Progenitor cell of endocrine pancreas (in vitro differentiated cells): ENCODE measurements around the gene CCL27. TPM values are rescaled to one million over a fixed set of nuclear protein-coding genes. Genes with fewer than 3 reads are reported as not detected.

Experiments
- DNase-seq: peaks from one replicate; pipeline ENCODE4 v3.0.0; 2021; ENCODE audit warnings: low spot score; ENCODE audit not compliant: unreplicated experiment
- H3K27ac Mint-ChIP-seq: 2 replicates; pipeline ENCODE4 v1.8.0; 2021; ENCODE audit warnings: mild to moderate bottlenecking, moderate library complexity, mixed read lengths
- H3K27me3 Mint-ChIP-seq: 2 replicates; pipeline ENCODE4 v1.8.0; 2021; ENCODE audit warnings: mixed read lengths
- H3K36me3 Mint-ChIP-seq: 2 replicates; pipeline ENCODE4 v1.8.0; 2022; ENCODE audit warnings: mixed read lengths; ENCODE audit not compliant: insufficient read depth
- H3K4me1 Mint-ChIP-seq: 2 replicates; pipeline ENCODE4 v1.8.0; 2021; ENCODE audit warnings: low read depth, mixed read lengths
- H3K4me3 Mint-ChIP-seq: 2 replicates; pipeline ENCODE4 v1.8.0; 2021; ENCODE audit warnings: low read depth, mild to moderate bottlenecking, moderate library complexity, mixed read lengths
- H3K9me3 Mint-ChIP-seq: 2 replicates; pipeline ENCODE4 v1.8.0; 2021; ENCODE audit warnings: low read depth, mixed read lengths
- total RNA-seq: library from RNA; stranded (reverse); gene quantifications from 2 replicates; pipeline ENCODE4 v1.2.1, GENCODE V29; 2021
- TF ChIP-seq, protein P1 (sequence below): fragments of 200-600 bp; sonication (generic); IDR thresholded peaks from one replicate; pipeline ENCODE4 v1.5.0; 2021; ENCODE audit warnings: antibody characterized with exemption, mild to moderate bottlenecking; ENCODE audit not compliant: unreplicated experiment

The CCL27 gene
- total RNA-seq, 1 donor from 2014 or later = 0.67 TPM

DNA sequence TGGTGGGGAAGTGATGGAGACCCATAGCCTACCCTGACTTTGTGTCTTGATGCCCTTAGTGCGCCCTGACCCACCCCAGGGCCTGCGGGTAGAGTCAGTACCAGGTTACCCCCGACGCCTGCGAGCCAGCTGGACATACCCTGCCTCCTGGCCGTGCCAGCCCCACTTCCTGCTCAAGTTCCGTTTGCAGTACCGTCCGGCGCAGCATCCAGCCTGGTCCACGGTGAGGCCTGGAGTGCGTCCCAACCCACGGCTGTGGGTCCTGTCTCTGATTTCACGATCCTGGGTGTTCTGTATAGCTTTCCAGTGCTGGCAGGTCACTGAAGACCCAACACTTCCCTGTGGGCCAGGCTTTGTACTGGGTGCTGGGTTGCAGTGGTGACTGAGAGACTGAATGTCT, 4.0 kb downstream of the CCL27 start:
- Mint-ChIP-seq H3K9me3 (no peaks in the 10 kb centered on the region), H3K4me3 (no peak overlapping the region), H3K27me3 (no peaks in the 10 kb centered on the region), H3K27ac (no peak overlapping the region), H3K4me1 (peaks cover 6% of the 10 kb centered on the region), H3K36me3 (no peaks in the 10 kb centered on the region)
- no peak for DNase-seq
- TF ChIP-seq, protein P1, sequence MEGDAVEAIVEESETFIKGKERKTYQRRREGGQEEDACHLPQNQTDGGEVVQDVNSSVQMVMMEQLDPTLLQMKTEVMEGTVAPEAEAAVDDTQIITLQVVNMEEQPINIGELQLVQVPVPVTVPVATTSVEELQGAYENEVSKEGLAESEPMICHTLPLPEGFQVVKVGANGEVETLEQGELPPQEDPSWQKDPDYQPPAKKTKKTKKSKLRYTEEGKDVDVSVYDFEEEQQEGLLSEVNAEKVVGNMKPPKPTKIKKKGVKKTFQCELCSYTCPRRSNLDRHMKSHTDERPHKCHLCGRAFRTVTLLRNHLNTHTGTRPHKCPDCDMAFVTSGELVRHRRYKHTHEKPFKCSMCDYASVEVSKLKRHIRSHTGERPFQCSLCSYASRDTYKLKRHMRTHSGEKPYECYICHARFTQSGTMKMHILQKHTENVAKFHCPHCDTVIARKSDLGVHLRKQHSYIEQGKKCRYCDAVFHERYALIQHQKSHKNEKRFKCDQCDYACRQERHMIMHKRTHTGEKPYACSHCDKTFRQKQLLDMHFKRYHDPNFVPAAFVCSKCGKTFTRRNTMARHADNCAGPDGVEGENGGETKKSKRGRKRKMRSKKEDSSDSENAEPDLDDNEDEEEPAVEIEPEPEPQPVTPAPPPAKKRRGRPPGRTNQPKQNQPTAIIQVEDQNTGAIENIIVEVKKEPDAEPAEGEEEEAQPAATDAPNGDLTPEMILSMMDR = no peak

GRCh38 chr9:34656992-34657391, 5.5 kb downstream of the CCL27 start:
- Mint-ChIP-seq H3K9me3 (no peaks in the 10 kb centered on the region), H3K4me1 (peaks cover 20% of the 10 kb centered on the region), H3K36me3 (no peaks in the 10 kb centered on the region), H3K27ac (no peak overlapping the region), H3K27me3 (no peaks in the 10 kb centered on the region), H3K4me3 (no peak overlapping the region)
- no peak for DNase-seq
- TF ChIP-seq, protein P1 = no peak

DNA sequence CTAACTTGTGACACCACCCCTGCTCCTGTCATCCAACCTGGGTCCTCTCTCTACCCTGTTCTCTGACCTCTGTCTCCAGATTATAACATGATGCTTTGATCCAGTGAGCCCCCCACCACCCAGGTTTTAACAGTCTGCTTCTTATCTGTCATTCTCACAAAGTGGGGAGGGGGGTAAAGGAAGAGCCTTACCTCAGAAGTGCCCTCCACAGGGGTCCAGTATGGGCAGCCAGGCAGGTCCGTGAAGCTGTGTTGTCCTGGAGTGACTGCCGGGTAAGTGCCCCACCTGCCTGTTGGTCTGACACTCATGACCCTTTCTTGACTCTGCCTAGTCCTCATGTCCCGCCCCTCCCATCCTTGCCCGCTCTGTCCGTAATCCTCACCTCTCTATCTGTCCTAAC, 7.1 kb downstream of the CCL27 start:
- DNase-seq = no peak
- Mint-ChIP-seq H3K36me3 (no peaks in the 10 kb centered on the region), H3K4me1 (peaks cover 27% of the 10 kb centered on the region)

DNA sequence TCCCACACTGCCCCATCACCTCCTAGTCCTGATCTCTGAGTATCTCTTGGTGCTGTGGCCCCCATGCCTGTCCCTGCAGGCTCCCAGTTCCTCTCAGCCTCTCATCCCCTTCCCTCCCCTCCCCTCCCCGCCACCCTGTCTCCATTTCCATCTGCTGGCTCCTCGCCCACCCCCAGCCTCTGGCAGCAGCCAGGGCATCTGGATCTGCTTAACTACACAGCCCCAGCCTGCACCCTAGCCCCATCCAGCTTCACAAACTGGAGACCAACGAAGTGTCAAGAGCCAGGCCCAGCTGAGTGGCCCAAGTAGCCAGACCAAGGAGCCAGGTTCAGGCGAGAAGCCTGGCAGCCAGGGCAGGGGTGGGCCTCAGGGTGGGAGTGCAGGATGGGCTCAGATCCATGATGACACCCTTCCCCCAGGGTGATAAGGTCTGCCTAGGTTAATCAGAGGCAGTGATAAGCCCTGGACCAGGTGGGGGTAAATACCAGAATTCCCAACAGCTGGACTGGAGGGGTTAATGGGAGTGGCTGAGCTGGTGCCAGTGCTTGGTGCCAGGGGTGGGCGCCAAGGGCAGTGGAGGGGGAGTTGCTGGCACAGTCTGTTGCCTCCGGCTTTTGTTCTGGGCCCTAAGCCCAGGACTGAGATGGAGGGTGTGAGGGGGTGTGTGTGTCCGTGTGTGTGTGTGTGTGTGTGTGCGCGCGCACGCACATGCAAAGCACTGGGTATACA, 8.0 kb downstream of the CCL27 start:
- H3K4me3 Mint-ChIP-seq = no peak overlapping the region
- DNase-seq = no peak
- TF ChIP-seq, protein P1 = no peak
- no peak overlapping the region for H3K27ac Mint-ChIP-seq
- peaks cover under 1% of the 10 kb centered on the region for H3K36me3 Mint-ChIP-seq
- H3K4me1 Mint-ChIP-seq = peaks cover 27% of the 10 kb centered on the region
- no peaks in the 10 kb centered on the region for H3K9me3 Mint-ChIP-seq
- H3K27me3 Mint-ChIP-seq = no peaks in the 10 kb centered on the region

More for the DNA sequence above, 7.1 kb downstream of the CCL27 start:
- Mint-ChIP-seq H3K27ac (no peak overlapping the region), H3K27me3 (no peaks in the 10 kb centered on the region), H3K9me3 (no peaks in the 10 kb centered on the region), H3K4me3 (no peak overlapping the region)
- TF ChIP-seq, protein P1 = no peak

DNA sequence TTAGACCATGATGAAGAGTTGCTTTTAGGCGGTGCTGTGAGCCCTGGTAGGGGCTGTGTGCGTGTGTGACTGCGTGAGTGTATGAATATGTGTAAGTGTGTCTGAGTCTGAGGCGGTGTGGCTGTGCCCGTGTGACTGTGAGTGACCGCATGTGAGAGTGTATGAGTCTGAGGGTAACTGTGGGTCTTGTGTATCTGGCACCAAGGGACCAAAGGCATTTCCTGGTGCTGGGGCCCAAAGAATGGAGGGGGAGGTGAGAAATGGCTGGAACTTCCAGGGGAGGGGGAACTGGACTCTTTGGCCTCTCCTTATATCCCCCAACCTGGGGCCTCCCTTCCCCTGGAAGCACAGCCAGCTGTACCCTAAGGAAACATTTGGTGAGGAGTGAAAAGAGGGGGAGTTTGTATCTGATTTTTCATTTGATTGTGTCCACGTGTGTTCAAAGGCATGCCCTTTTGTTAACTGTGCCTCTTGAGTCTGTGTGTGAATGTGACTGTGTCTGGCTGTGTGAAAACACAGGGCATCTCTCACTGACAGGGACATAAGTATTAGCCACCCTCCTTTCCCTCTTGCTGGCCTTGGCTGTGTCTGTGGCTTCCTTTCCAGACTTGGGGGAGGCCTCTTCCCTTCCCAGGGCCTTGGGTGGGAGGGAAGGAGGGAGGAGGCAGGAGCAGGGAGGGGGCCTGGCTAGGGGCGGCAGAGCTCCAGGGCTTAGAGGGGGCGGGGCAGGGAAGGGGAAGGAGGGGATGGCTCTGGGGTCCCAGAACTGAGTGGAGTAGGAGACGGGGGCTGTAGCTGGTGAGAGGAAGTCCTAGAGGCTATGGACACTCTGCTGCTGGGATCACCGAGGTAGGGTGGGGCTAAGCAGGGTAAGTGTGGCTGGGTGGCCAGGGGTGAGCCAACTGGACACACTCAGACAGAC, 9.0 kb downstream of the CCL27 start:
- no peaks in the 10 kb centered on the region for H3K27me3 Mint-ChIP-seq
- DNase-seq = no peak
- peaks cover 27% of the 10 kb centered on the region for H3K4me1 Mint-ChIP-seq
- peak overlapping the region; percentile 20 for H3K4me3 Mint-ChIP-seq
- TF ChIP-seq, protein P1 = no peak
- H3K9me3 Mint-ChIP-seq = no peaks in the 10 kb centered on the region
- peak overlapping the region; percentile 51 for H3K27ac Mint-ChIP-seq
- H3K36me3 Mint-ChIP-seq = peaks cover 6% of the 10 kb centered on the region
